ENCODE measurements around the gene CUL9. TPM values are rescaled to one million over a fixed set of nuclear protein-coding genes. Genes with fewer than 3 reads are reported as not detected.

The CUL9 gene
- polyA plus RNA-seq, 1 donor (not counting 4 experiments of a cell fraction or from before 2014, with no cell fraction given): 21.6 TPM

- TF ChIP-seq EZH2 (IDR thresholded peaks at IDR 0.05; ENCODE audit: low read length) (no peak), CTCF (optimal IDR thresholded peaks at IDR 0.05 in 1 of 3, IDR thresholded peaks at IDR 0.05 in 1 of 3, conservative IDR thresholded peaks at IDR 0.05 in 1 of 3; ENCODE audit: extremely low read depth in 1 of 3, insufficient read depth in 2 of 3, low read length in 3 of 3) (no peak)
- no peak overlapping the region for H3K4me3 ChIP-seq (ENCODE audit: control insufficient read depth in 2 of 3, extremely low read depth in 1 of 3, insufficient read depth in 2 of 3, low read depth in 1 of 3, low read length in 3 of 3)
- H3K27me3 ChIP-seq (ENCODE audit: control insufficient read depth, extremely low read depth, insufficient read depth, low read length): no peaks in the 10 kb centered on the region
- no peak overlapping the region for H3K27ac ChIP-seq (ENCODE audit: control insufficient read depth, insufficient read depth, low read length)
- H3K4me2 ChIP-seq (ENCODE audit: control insufficient read depth, extremely low read depth, insufficient read depth, low read depth, low read length): no peak overlapping the region
- H3K9me1 ChIP-seq (ENCODE audit: control insufficient read depth, extremely low read depth, insufficient read depth, low read length): no peaks in the 10 kb centered on the region
- peaks cover 2% of the 10 kb centered on the region for H3K4me1 ChIP-seq (ENCODE audit: control insufficient read depth, extremely low read depth, insufficient read depth, low read length)
- no peak overlapping the region for H3K9ac ChIP-seq (ENCODE audit: control insufficient read depth, extremely low read depth, insufficient read depth, low read length)
- DNase-seq (ENCODE audit: low read depth, low spot score): no peak
- no peak overlapping the region for H2AFZ ChIP-seq (ENCODE audit: control insufficient read depth, low read length)
- no peak for FAIRE-seq
- dilution Hi-C loops (cut with MboI; ENCODE audit: extremely low pct_ligation_motif_present, low sequenced_read_pairs): no loop called here
- H3K79me2 ChIP-seq (ENCODE audit: control insufficient read depth, insufficient read depth, low read length): peaks cover 16% of the 10 kb centered on the region
- H3K36me3 ChIP-seq (ENCODE audit: control insufficient read depth in 2 of 2, extremely low read depth in 1 of 2, insufficient read depth in 2 of 2, low read length in 2 of 2): peaks cover 18 to 22% of the 10 kb centered on the region in 2 experiments
- H4K20me1 ChIP-seq (ENCODE audit: control insufficient read depth, extremely low read depth, insufficient read depth, low read length): no peaks in the 10 kb centered on the region
- H3K9me3 ChIP-seq (ENCODE audit: control insufficient read depth, low read depth, low read length): no peaks in the 10 kb centered on the region
Measured at GRCh38 chr6:43192911-43193310, 10.9 kb downstream of the CUL9 start.

- H3K4me3 ChIP-seq (ENCODE audit: control insufficient read depth in 2 of 3, extremely low read depth in 1 of 3, insufficient read depth in 2 of 3, low read depth in 1 of 3, low read length in 3 of 3): no peak overlapping the region
- H3K9me3 ChIP-seq (ENCODE audit: control insufficient read depth, low read depth, low read length): no peaks in the 10 kb centered on the region
- FAIRE-seq: no peak
- no peaks in the 10 kb centered on the region for H3K27me3 ChIP-seq (ENCODE audit: control insufficient read depth, extremely low read depth, insufficient read depth, low read length)
- H3K4me2 ChIP-seq (ENCODE audit: control insufficient read depth, extremely low read depth, insufficient read depth, low read depth, low read length): no peak overlapping the region
- dilution Hi-C loops (cut with MboI; ENCODE audit: extremely low pct_ligation_motif_present, low sequenced_read_pairs): no loop called here
- no peaks in the 10 kb centered on the region for H3K4me1 ChIP-seq (ENCODE audit: control insufficient read depth, extremely low read depth, insufficient read depth, low read length)
- no peaks in the 10 kb centered on the region for H4K20me1 ChIP-seq (ENCODE audit: control insufficient read depth, extremely low read depth, insufficient read depth, low read length)
- no peak for DNase-seq (ENCODE audit: low read depth, low spot score)
- peaks cover 18 to 22% of the 10 kb centered on the region in 2 experiments for H3K36me3 ChIP-seq (ENCODE audit: control insufficient read depth in 2 of 2, extremely low read depth in 1 of 2, insufficient read depth in 2 of 2, low read length in 2 of 2)
- H3K79me2 ChIP-seq (ENCODE audit: control insufficient read depth, insufficient read depth, low read length): peaks cover 9% of the 10 kb centered on the region
- TF ChIP-seq EZH2 (IDR thresholded peaks at IDR 0.05; ENCODE audit: low read length) (no peak), CTCF (optimal IDR thresholded peaks at IDR 0.05 in 1 of 3, IDR thresholded peaks at IDR 0.05 in 1 of 3, conservative IDR thresholded peaks at IDR 0.05 in 1 of 3; ENCODE audit: extremely low read depth in 1 of 3, insufficient read depth in 2 of 3, low read length in 3 of 3) (no peak)
- H2AFZ ChIP-seq (ENCODE audit: control insufficient read depth, low read length): no peak overlapping the region
- H3K9ac ChIP-seq (ENCODE audit: control insufficient read depth, extremely low read depth, insufficient read depth, low read length): no peak overlapping the region
- no peak overlapping the region for H3K27ac ChIP-seq (ENCODE audit: control insufficient read depth, insufficient read depth, low read length)
- no peaks in the 10 kb centered on the region for H3K9me1 ChIP-seq (ENCODE audit: control insufficient read depth, extremely low read depth, insufficient read depth, low read length)
Measured at GRCh38 chr6:43193929-43194328, 11.9 kb downstream of the CUL9 start.
